Measurements from ENCODE around the gene SIAH3.

SIAH3 gene

GRCh38 chr13:45742985-45743384 lies 108.6 kb downstream of the SIAH3 start:
- no peak overlapping the region for H3K4me3 ChIP-seq (ENCODE audit: low read depth, low read length)
- TF ChIP-seq CTCF (IDR thresholded peaks at IDR 0.05; ENCODE audit: low read depth, low read length, missing control alignments): no peak
- in situ Hi-C loops (cut with HindIII; ENCODE audit: low sequenced_read_pairs): no loop called here
- no peak for DNase-seq (ENCODE audit: low read depth)

GRCh38 chr13:45737571-45738017 lies 114.0 kb downstream of the SIAH3 start:
- in situ Hi-C loops (cut with HindIII; ENCODE audit: low sequenced_read_pairs): no loop called here
- H3K4me3 ChIP-seq (ENCODE audit: low read depth, low read length): no peak overlapping the region
- DNase-seq (ENCODE audit: low read depth): no peak
- TF ChIP-seq CTCF (IDR thresholded peaks at IDR 0.05; ENCODE audit: low read depth, low read length, missing control alignments): peak; percentile 19

GRCh38 chr13:45733361-45733760 lies 118.2 kb downstream of the SIAH3 start:
- no peak for TF ChIP-seq CTCF (IDR thresholded peaks at IDR 0.05; ENCODE audit: low read depth, low read length, missing control alignments)
- no peak overlapping the region for H3K4me3 ChIP-seq (ENCODE audit: low read depth, low read length)
- in situ Hi-C loops (cut with HindIII; ENCODE audit: low sequenced_read_pairs): no loop called here
- DNase-seq (ENCODE audit: low read depth): no peak

GRCh38 chr13:45732916-45733315 lies 118.6 kb downstream of the SIAH3 start:
- no peak for DNase-seq (ENCODE audit: low read depth)
- in situ Hi-C loops (cut with HindIII; ENCODE audit: low sequenced_read_pairs): no loop called here
- TF ChIP-seq CTCF (IDR thresholded peaks at IDR 0.05; ENCODE audit: low read depth, low read length, missing control alignments): no peak
- H3K4me3 ChIP-seq (ENCODE audit: low read depth, low read length): no peak overlapping the region

- TF ChIP-seq CTCF (IDR thresholded peaks at IDR 0.05; ENCODE audit: low read depth, low read length, missing control alignments): no peak
- in situ Hi-C loops (cut with HindIII; ENCODE audit: low sequenced_read_pairs): no loop called here
- no peak for DNase-seq (ENCODE audit: low read depth)
- no peak overlapping the region for H3K4me3 ChIP-seq (ENCODE audit: low read depth, low read length)
Observed at GRCh38 chr13:45731455-45731854, 120.1 kb downstream of the SIAH3 start.

GRCh38 chr13:45728759-45729158 lies 122.8 kb downstream of the SIAH3 start:
- no peak for DNase-seq (ENCODE audit: low read depth)
- no peak overlapping the region for H3K4me3 ChIP-seq (ENCODE audit: low read depth, low read length)
- peak; percentile 25 for TF ChIP-seq CTCF (IDR thresholded peaks at IDR 0.05; ENCODE audit: low read depth, low read length, missing control alignments)
- in situ Hi-C loops (cut with HindIII; ENCODE audit: low sequenced_read_pairs): no loop called here

Measured in astrocyte of the cerebellum (primary cell).